ENCODE data around the gene FAM50A.

FAM50A gene

DNA sequence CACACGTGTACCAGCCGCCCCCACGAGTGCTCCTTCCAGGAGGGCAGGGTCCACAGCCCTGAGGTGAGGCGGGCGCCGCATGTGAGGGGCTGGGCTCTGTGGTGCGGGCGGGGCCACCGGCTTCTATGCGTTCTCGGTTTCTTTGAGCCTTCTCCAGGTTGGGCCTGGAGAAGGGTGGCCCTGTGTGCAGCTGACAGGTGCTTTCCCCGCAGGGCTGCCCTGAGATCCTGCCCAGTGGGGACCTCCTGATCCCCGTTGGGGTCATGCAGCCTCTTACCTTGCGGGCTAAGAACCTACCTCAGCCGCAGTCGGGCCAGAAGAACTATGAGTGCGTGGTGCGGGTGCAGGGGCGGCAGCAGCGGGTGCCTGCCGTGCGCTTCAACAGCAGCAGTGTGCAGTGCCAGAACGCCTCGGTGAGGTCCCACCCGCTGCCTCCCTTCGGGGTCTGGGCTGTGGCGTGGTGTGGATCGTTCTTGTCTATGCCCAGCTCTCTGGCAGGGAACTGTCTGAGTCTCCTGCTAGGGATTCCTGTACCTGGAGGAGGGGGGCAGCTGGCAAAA is 20.9 kb downstream of the FAM50A start:
- DNase-seq = no peak

DNA sequence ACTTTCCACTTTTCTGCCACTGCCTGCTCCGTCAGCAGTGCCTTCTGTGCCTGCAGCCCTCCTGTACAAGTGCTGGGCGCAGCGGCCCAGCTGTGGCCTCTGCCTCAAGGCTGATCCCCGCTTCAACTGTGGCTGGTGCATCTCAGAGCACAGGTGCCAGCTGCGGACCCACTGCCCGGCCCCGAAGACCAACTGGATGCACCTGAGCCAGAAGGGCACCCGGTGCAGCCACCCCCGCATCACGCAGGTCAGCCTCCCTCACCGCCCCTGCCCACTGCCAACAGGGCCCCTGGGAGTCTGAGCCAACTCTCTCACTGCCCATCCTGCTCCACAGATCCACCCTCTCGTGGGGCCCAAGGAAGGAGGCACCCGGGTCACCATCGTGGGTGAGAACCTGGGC is 21.7 kb downstream of the FAM50A start:
- DNase-seq = no peak

DNA sequence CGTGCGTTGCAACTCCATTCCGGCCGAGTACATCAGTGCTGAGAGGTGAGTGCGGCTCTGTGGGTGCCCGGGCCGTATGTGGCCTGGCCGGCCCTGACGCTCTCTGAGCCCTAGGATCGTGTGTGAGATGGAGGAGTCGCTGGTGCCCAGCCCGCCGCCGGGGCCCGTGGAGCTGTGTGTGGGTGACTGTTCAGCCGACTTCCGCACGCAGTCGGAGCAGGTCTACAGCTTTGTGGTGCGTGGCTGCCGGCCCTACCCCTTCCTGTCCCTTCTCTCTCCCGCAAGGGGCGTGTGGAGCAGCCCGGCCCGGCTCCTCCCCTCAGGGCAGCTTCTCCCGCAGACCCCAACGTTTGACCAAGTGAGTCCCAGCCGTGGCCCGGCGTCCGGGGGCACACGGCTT is 22.1 kb downstream of the FAM50A start:
- no peak for DNase-seq

DNA sequence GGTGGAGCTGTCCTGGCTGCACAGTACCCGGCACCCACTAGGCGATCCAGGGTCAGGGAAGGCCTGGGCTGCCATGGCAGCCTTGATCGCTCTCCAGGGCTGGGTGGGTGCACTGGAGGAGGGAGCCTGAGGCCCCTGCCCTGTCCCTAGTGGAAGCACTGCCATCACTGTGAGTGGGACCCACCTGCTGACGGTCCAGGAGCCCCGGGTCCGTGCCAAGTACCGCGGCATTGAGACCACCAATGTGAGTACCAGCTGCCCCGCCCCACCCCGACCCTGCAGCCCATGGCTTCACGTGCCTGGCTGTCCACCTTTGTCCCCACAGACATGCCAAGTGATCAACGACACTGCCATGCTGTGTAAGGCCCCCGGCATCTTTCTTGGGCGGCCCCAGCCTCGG is 23.0 kb downstream of the FAM50A start:
- DNase-seq = no peak

GRCh38 chrX:154467556-154467955 is 23.6 kb downstream of the FAM50A start:
- no peak for DNase-seq

GRCh38 chrX:154468217-154468616 is 24.3 kb downstream of the FAM50A start:
- no peak for DNase-seq

- no peak for DNase-seq
Observed at GRCh38 chrX:154469114-154469513, 25.2 kb downstream of the FAM50A start.

DNA sequence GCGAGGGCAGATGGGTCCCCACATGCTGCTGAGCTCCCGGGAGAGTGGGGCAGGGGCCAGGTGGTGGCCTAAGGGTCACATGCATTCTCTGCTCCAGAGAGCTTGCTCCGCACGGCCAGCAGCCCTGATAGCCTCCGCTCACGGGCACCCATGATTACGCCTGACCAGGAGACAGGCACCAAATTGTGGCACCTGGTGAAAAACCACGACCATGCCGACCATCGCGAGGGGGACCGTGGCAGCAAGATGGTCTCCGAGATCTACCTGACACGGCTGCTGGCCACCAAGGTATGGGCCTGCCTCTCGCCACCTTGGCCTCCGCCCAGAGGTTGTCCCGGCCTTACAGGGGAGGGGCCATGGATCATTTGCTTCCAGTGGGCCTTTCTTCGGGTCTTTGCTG is 25.9 kb downstream of the FAM50A start:
- no peak for DNase-seq

DNA sequence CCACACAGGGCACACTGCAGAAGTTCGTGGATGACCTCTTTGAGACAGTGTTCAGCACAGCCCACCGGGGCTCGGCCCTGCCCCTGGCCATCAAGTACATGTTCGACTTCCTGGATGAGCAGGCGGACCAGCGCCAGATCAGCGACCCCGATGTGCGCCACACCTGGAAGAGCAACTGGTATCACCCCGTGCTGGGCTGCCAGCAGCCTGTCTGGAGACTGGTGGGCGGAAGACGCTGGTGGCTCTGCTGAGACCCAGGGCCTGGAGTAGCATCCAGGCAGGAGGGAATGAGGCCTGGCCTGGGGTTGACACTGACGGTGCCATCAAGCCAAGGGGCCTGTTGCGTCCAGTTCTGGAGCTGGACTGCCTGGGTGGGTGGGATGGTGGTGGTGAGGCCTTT is 26.5 kb downstream of the FAM50A start:
- DNase-seq = no peak

GRCh38 chrX:154470914-154471568 is 27.1 kb downstream of the FAM50A start:
- DNase-seq = no peak

- no peak for DNase-seq
Observed at GRCh38 chrX:154471839-154472684, 28.1 kb downstream of the FAM50A start.

DNA sequence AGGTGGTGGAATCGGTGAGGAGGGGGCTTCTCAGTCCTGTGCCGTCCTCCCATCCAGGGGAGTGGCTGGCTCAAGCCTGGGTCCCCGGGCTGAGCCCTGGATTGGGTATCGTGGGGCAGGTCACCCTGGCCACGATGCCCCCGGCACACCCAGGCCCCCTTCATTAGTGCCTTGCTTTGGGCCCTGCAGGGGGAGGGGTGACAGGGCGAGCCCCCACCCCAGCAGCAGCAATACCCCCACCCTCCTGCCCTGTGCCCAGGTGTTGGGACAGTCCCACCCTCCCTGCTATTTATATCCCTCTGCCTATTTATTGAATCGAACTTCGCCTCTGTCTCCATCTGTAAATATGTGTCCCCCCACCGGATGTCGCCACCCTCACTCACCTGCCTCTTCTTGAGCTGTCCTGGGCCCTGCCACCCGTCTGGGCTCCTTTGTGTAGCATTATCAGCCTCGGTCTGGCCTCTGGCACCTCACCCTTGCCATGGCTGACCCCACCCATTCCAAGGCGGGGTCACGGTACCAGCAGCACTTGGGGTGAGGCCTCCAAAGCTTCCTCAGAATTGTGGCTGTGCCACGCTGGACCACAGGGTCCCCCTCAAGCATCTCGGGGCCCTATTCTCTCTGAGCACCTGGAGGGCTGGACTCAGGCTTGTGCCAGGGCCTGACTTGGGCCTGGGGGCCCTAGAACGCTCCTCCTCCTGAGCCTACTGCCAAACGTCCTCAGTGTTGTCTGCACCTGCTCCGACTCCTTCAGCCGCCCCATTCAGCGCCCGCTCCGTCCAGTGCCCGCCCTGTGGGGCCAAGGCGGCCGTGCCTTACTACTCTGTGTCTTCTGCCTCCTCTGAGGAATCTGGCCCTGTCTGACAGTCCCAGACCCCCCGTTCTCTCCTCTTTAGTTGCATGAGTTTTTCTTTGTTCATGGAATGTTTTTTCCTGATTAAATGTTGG is 29.0 kb downstream of the FAM50A start:
- no peak for DNase-seq

GRCh38 chrX:154473683-154474082 is 29.7 kb downstream of the FAM50A start:
- DNase-seq = no peak

DNA sequence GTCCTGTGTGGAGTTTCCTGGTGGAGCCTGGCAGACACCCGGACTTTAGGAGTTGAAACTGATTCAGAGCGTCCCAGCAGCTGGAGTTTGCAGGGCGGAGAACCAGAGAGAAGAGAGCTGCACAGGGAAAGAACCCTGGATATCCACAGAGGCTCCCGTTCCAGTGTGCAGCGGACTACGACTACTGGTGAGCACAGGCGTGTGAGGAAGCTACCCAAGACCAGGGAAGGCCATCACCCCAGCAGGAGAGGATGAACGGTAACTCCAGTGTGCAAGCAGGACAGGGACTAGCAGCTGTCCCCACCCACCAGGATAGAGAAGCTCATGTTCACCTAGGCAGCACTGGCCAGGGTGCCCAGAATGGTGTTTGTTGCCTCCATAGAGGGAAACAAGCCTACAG is 32.9 kb downstream of the FAM50A start:
- DNase-seq = no peak

DNA sequence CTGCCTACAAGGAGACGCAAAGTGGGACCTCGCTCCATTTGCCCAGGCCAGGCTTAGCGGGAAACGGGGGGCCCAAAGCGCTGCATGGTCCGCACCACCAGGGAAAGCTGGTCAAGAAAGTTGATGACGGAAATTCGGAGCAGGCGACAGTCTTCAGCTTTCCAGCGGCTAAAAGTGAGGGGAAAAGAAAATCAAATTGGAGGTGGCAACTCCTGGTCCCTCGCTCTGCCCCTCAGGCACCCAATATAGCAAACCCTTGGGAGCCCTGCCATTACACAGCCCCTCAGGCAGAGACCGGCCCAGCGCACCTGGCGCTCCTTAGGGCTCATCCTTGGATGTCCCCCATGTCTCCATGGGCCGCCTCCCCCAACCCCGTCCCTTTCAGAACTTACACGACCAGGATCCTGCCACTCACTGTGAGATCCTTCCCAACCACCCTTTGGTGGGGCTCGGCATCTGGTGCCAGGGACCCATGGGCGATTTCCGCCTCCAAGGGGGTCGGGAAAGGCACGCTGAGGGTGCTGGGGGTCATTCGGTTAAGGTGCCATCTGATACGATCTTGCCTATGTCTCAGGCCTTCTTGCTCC is 34.0 kb downstream of the FAM50A start:
- no peak for DNase-seq

GRCh38 chrX:154478728-154479622 is 35.0 kb downstream of the FAM50A start, which contains the start of gene LAGE3:
Gene LAGE3 (minus strand): TSS chrX:154479281. CDS start chrX:154478915, 366 bp downstream.
- DNase-seq = peak; percentile 80

GRCh38 chrX:154481195-154481594 is 37.3 kb downstream of the FAM50A start:
- no peak for DNase-seq

GRCh38 chrX:154481911-154482601 is 38.1 kb downstream of the FAM50A start:
- DNase-seq = no peak

GRCh38 chrX:154482786-154483185 is 38.8 kb downstream of the FAM50A start:
- DNase-seq = no peak

DNA sequence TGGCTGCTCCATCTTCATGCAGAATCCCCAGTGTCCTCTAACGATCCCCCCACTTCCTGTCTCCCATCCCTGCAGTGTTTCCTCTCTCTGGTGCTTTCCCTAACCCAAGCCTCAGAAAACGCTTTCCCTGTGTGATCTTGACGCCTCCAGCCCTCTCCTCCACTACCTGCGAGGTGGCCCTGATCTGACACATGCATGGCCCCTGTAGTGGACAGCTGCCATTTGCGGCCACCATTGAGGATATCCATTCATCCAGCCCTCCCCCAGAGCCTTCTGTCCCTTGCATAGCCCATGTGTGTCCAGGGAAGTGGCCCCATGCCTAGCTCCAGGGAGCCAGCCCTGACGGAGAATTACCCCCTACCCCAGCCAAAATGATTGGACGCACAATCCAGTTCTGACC is 39.4 kb downstream of the FAM50A start:
- DNase-seq = no peak
